Endothelial cell of umbilical vein (primary cell): ENCODE measurements around the gene TMEM171. TPM values are rescaled to one million over a fixed set of nuclear protein-coding genes. Genes with fewer than 3 reads are reported as not detected.

Experiments
- BruUV-seq: library from RNA; stranded (reverse); fragments of 400-500 nt; replicated peaks from 2 replicates; lab custom pipeline; 2021; lab: Mats Ljungman, UMichigan
- CTCF ChIA-PET: fragments of 300-600, 350-600 bp; sonication (Branson Sonifier 250); formaldehyde crosslinking; loops from one replicate; lab custom pipeline; 2021; ENCODE audit warnings: antibody characterized with exemption, inconsistent platforms; lab: Charles Lee
- POLR2A ChIA-PET: fragments of 300-600, 350-600 bp; sonication (Branson Sonifier 250); formaldehyde crosslinking; loops from one replicate; lab custom pipeline; 2021; ENCODE audit warnings: antibody characterized with exemption, inconsistent platforms; lab: Charles Lee
- DNase-seq: peaks from one replicate; pipeline ENCODE4 v3.0.0-alpha.2; 2011; ENCODE audit warnings: low read depth, low spot score
- FAIRE-seq: peaks from 2 replicates; lab custom pipeline; 2011; peaks lifted over from hg19 to GRCh38; lab: Jason Lieb, UNC
- H2AFZ ChIP-seq: 2 replicates; pipeline ENCODE4 v1.6.0; 2012; ENCODE audit warnings: low read depth, low read length, control low read depth, inconsistent platforms
- H3K27ac ChIP-seq: 2 replicates; pipeline ENCODE4 v1.5.1; 2011; ENCODE audit warnings: low read depth, mild to moderate bottlenecking, control low read depth, low read length, moderate library complexity; ENCODE audit not compliant: insufficient read depth
- H3K27me3 ChIP-seq, 2 experiments: 2 replicates each; pipeline versions ENCODE4 v1.6.0 to v1.6.1; 2011; ENCODE audit warnings: low read length in 2 of 2, mixed read lengths in 1 of 2; ENCODE audit not compliant: control insufficient read depth in 2 of 2, insufficient read depth in 2 of 2
- H3K36me3 ChIP-seq, 2 experiments: 2 replicates in 1 of 2; 3 replicates in 1 of 2; pipeline ENCODE4 v1.5.1; 2011; ENCODE audit warnings: low read length in 2 of 2, mild to moderate bottlenecking in 1 of 2, moderate library complexity in 1 of 2; ENCODE audit not compliant: control insufficient read depth in 2 of 2, insufficient read depth in 2 of 2; ENCODE audit errors: extremely low read depth in 1 of 2
- H3K4me1 ChIP-seq: 3 replicates; pipeline ENCODE4 v1.5.1; 2011; ENCODE audit warnings: mild to moderate bottlenecking, low read length; ENCODE audit not compliant: control insufficient read depth, insufficient read depth; ENCODE audit errors: extremely low read depth
- H3K4me2 ChIP-seq: 2 replicates; pipeline ENCODE4 v1.6.1; 2011; ENCODE audit warnings: low read length, control low read depth, mixed read lengths; ENCODE audit not compliant: insufficient read depth
- H3K4me3 ChIP-seq, 3 experiments: fragments of 200-600 bp in 1 of 3; sonication (generic), shearing (Covaris generic) in 1 of 3; replicated peaks in 1 of 3; 2 replicates each; pipeline ENCODE4 v1.5.1; 2011 to 2016; ENCODE audit warnings: control low read depth in 3 of 3, low read length in 3 of 3, mild to moderate bottlenecking in 2 of 3, inconsistent platforms in 1 of 3, low read depth in 1 of 3, moderate library complexity in 1 of 3; ENCODE audit not compliant: insufficient read depth in 1 of 3
- H3K79me2 ChIP-seq: 2 replicates; pipeline ENCODE4 v1.6.0; 2012; ENCODE audit warnings: low read length, inconsistent platforms; ENCODE audit not compliant: control insufficient read depth, insufficient read depth
- H3K9ac ChIP-seq: replicated peaks from 2 replicates; pipeline ENCODE3; 2011; ENCODE audit warnings: low read length, control low read depth; ENCODE audit not compliant: insufficient read depth; ENCODE audit errors: extremely low read depth
- H3K9me1 ChIP-seq: replicated peaks from 3 replicates; pipeline ENCODE4 v1.6.0; 2011; ENCODE audit warnings: mild to moderate bottlenecking, low read length; ENCODE audit not compliant: control insufficient read depth, insufficient read depth; ENCODE audit errors: extremely low read depth
- H3K9me3 ChIP-seq: replicated peaks from 2 replicates; pipeline ENCODE4 v1.5.1; 2012; ENCODE audit warnings: low read length, inconsistent platforms; ENCODE audit not compliant: control insufficient read depth, insufficient read depth
- H4K20me1 ChIP-seq: replicated peaks from 2 replicates; pipeline ENCODE3; 2011; ENCODE audit warnings: mild to moderate bottlenecking, low read length; ENCODE audit not compliant: control insufficient read depth, insufficient read depth; ENCODE audit errors: extremely low read depth
- EZH2 ChIP-seq: IDR thresholded peaks from 2 replicates; pipeline ENCODE4 v1.6.1; 2012; ENCODE audit warnings: borderline replicate concordance, low read depth, mild to moderate bottlenecking, moderate library complexity, low read length, inconsistent platforms; ENCODE audit not compliant: severe bottlenecking
- FOS ChIP-seq: IDR thresholded peaks from 2 replicates; pipeline ENCODE4 v1.6.1; 2011; ENCODE audit warnings: mild to moderate bottlenecking, low read length, moderate library complexity, borderline replicate concordance; ENCODE audit not compliant: insufficient read depth
- GATA2 ChIP-seq: IDR thresholded peaks from 2 replicates; pipeline ENCODE4 v1.7.0; 2011; ENCODE audit warnings: low read depth, mild to moderate bottlenecking, moderate library complexity, mixed read lengths, low read length; ENCODE audit not compliant: insufficient read length, insufficient read depth
- JUN ChIP-seq: IDR thresholded peaks from 2 replicates; pipeline ENCODE4 v1.6.1; 2011; ENCODE audit warnings: borderline replicate concordance, low read depth; ENCODE audit not compliant: insufficient read length, insufficient read depth
- MYC ChIP-seq: IDR thresholded peaks from one replicate; pipeline ENCODE4 v1.6.1; 2011; ENCODE audit warnings: mild to moderate bottlenecking, low read depth, low read length
- POLR2A ChIP-seq: IDR thresholded peaks from 2 replicates; pipeline ENCODE4 v1.6.1; 2012; ENCODE audit warnings: low read depth, mild to moderate bottlenecking, control low read depth, low read length
- POLR2AphosphoS5 ChIP-seq: IDR thresholded peaks from 2 replicates; pipeline ENCODE4 v1.6.1; 2012; ENCODE audit warnings: low read depth, mild to moderate bottlenecking, control low read depth, low read length, moderate library complexity; ENCODE audit not compliant: insufficient read depth
- dilution Hi-C: fragments of 300-500 bp; cut with MboI; formaldehyde crosslinking; loops from one replicate; pipeline ENCODE4 v1.15.0; 2019; ENCODE audit warnings: low sequenced_read_pairs; ENCODE audit not compliant: extremely low pct_ligation_motif_present
- intact Hi-C: fragments of 100-400 bp; cut with micrococcal nuclease; formaldehyde crosslinking; loops from one replicate; pipeline ENCODE4 v1.10.0; 2022
- polyA plus RNA-seq, 4 experiments: library from polyadenylated mRNA; depleted of rRNA in 3 of 4; stranded (reverse) in 3 of 4; unstranded in 1 of 4; fragments of >200 nt; gene quantifications; 2 replicates each; pipeline versions ENCODE4 v1.2.1 to v1.2.3, GENCODE V29; 2011 to 2012; ENCODE audit warnings: missing spikeins in 1 of 4
- total RNA-seq: library from RNA; stranded (reverse); gene quantifications from 2 replicates; pipeline ENCODE4 v1.2.3, GENCODE V29; 2021
- TF ChIP-seq, protein P1 (sequence below), 2 donors: IDR thresholded peaks; 1 replicate in 1 of 2; 2 replicates in 1 of 2; pipeline ENCODE4 v1.5.1; 2011; ENCODE audit warnings: low read length in 2 of 2, mild to moderate bottlenecking in 2 of 2, moderate library complexity in 2 of 2, control low read depth in 1 of 2, inconsistent platforms in 1 of 2, low read depth in 1 of 2; ENCODE audit not compliant: insufficient read depth in 1 of 2; ENCODE audit errors: extremely low read depth in 1 of 2
- TF ChIP-seq, protein P2 (sequence below): IDR thresholded peaks from 2 replicates; pipeline ENCODE4 v1.6.1; 2011; ENCODE audit not compliant: insufficient read depth, insufficient read length

TMEM171 gene
- total and polyA plus RNA-seq, 2 donors (not counting 3 experiments of a cell fraction or from before 2014, with no cell fraction given): 5.6 to 11.7 TPM

DNA sequence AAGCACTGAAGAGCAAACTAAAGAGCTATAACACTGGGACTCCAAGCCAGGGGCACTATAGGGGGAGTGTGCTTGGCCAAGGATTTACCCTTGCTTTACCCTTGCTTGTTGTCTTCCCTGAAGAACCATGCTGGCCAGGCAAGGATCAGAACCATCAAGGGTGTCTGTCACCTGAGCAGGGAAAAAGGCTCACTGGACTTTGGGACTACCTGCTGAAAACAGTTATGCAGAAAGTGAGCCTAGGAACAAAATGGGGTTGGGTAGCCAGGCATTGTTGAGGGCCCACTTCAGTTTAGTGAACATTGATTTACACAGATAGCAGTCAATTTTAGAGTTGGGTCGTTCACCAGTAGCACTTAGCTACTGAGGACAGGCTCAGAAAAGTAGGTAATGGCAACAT, 8.0 kb upstream of the TMEM171 start:
- Histone ChIP-seq H3K9ac (no peak overlapping the region), H3K79me2 (no peaks in the 10 kb centered on the region), H3K27me3 (peaks cover 2 to 3% of the 10 kb centered on the region in 2 experiments), H4K20me1 (no peaks in the 10 kb centered on the region), H3K4me1 (no peaks in the 10 kb centered on the region), H3K36me3 (no peaks in the 10 kb centered on the region), H3K27ac (no peak overlapping the region), H3K4me2 (no peak overlapping the region), H3K9me1 (no peaks in the 10 kb centered on the region), H3K9me3 (no peaks in the 10 kb centered on the region), H2AFZ (no peak overlapping the region), H3K4me3 (no peak overlapping the region)
- intact Hi-C loops: no loop called here
- BruUV-seq: no TSS peak
- ChIA-PET CTCF (interaction anchor here (1.2 kb wide), 1 partner anchor 10 kb away, joined by 4 read pairs; no protein-coding TSS in a partner anchor), POLR2A (no interaction called here)
- no peak for FAIRE-seq
- no peak for DNase-seq
- dilution Hi-C loops: no loop called here
- TF ChIP-seq, protein P1, sequence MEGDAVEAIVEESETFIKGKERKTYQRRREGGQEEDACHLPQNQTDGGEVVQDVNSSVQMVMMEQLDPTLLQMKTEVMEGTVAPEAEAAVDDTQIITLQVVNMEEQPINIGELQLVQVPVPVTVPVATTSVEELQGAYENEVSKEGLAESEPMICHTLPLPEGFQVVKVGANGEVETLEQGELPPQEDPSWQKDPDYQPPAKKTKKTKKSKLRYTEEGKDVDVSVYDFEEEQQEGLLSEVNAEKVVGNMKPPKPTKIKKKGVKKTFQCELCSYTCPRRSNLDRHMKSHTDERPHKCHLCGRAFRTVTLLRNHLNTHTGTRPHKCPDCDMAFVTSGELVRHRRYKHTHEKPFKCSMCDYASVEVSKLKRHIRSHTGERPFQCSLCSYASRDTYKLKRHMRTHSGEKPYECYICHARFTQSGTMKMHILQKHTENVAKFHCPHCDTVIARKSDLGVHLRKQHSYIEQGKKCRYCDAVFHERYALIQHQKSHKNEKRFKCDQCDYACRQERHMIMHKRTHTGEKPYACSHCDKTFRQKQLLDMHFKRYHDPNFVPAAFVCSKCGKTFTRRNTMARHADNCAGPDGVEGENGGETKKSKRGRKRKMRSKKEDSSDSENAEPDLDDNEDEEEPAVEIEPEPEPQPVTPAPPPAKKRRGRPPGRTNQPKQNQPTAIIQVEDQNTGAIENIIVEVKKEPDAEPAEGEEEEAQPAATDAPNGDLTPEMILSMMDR (IDR thresholded peaks at IDR 0.05; ENCODE audit: extremely low read depth in 1 of 2, insufficient read depth in 1 of 2, low read depth in 1 of 2, low read length in 2 of 2): no peak
- no peak for TF ChIP-seq GATA2
- TF ChIP-seq FOS: no peak
- TF ChIP-seq POLR2A: no peak
- TF ChIP-seq, protein P2, sequence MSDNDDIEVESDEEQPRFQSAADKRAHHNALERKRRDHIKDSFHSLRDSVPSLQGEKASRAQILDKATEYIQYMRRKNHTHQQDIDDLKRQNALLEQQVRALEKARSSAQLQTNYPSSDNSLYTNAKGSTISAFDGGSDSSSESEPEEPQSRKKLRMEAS: no peak
- TF ChIP-seq POLR2AphosphoS5: no peak
- TF ChIP-seq JUN: no peak
- no peak for TF ChIP-seq EZH2
- TF ChIP-seq MYC: no peak
